ENCODE measurements around the gene HOXA13.
A peak's percentile ranks its signal among the peaks of the same experiment; 100 is the strongest.

HOXA13 gene

DNA sequence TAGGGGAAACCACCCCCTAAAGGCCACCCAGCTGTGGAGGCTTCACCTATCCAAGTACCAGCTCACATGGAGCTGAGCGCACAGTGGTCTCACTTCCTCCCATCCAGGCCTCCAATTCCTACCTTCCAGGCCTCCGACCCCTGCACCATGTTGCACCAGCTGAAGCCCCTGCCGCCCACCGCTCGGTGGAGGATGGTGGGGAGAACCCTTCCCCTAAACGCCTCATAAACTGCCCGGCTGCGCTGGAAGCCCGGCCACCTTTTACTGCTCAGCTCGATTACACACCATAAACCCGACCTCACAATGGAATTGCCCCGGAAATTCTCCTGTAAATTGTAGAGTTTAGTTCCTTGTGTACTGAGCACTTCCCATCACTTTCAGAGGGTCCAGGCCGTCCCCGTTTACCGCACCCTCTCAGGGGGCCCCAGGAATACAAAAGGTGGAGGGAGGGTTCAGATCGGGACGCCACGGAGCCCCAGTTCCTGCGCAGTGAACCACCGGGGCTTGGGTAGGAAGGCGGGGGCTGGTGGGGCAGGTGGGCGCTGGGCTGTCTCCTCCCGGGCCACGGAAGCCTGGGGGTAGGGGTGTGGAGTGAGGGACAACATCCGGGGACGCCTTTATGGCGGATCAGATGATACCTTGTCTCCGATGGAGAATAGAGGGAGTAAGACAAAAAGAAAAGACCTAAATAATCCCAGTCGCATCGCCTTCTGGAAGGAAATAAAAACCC is 42.0 kb downstream of the HOXA13 start:
- DNase-seq: no peak

DNA sequence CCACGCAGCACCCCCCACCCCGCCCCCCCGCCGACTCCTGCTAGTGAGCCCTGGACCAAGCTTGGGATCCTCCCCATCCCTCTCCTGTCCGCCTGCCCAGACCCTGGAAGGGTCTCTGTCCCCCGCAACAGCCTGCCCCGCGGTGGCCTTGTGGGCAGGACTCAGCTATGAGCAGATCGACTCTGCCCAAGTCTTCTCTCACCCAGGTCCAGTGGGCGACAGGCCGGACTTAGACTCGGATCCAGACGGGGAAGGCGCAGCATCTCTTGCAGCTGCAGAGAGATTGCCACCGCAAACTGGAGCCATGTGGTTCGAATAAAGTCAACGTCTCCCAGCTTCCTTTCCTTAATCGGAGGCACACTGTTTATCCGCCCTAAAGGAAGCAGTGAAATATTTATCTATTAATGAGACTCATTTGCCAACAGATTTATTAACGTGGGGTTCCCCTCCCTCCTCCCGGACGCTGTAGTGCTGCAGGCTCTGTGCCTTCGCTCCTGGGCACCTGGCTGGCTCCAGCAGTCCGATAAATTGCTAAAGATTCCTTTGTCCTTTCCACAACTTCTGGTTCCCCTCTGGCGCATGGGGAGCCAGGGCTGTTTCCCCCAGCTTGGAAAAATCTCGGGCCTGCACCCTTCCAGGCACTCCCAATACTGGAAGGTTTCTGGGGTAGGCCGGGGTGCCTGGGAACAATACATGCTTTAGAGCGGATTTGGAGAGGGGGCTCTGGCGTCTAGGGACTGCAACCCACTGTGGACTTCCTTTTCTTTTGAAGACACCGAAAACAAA is 42.8 kb downstream of the HOXA13 start:
- DNase-seq: no peak

DNA sequence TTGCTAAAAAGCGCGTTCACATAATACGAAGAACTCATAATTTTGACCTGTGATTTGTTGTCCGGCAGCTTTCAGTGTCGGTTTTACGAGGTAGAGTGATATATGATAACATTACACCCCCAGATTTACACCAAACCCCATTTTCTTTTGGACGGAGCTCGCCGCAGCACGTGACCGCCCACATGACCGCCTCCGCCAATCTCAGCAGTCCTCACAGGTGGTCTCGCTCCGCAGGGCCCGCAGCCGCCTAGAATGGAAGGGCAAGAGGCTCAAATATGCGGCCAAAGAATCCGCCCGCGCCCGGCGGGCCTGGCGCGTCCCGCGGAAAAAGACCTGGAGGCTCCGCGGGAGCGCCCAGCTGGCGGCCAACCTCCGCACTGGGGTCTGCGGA is 43.4 kb downstream of the HOXA13 start, which contains the start of gene HOXA7:
TSS of gene HOXA7 (minus strand) at position 168 of the 391 bp plus-strand sequence. CDS start at position 38, 130 bp downstream.
- DNase-seq: no peak

DNA sequence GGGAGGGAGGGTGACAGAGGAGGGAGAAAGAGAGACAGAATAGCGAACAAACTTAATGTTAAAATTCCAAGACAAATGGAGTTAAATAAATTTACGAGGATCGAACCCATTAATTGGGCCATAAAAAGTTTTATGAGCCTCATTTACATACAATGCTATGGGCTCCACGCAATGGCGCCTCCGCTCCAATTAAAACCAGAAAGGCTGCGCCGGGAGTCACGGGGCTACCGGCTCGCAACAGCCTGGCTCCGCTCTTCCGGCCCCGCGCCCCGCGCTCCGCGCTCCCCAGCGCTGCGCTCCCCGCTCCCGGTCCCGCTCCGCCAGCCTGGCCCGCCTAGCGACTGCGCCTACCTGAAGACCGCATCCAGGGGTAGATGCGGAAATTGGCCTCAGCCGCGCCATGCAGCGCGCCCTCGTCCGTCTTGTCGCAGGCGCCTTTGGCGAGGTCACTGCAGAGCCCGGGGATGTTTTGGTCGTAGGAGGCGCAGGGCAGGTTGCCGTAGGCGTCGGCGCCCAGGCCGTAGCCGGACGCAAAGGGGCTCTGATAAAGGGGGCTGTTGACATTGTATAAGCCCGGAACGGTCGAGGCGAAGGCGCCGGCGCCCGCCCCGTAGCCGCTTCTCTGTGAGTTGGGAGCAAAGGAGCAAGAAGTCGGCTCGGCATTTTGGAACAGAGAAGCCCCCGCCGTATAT is 43.9 kb downstream of the HOXA13 start:
- no peak for DNase-seq

DNA sequence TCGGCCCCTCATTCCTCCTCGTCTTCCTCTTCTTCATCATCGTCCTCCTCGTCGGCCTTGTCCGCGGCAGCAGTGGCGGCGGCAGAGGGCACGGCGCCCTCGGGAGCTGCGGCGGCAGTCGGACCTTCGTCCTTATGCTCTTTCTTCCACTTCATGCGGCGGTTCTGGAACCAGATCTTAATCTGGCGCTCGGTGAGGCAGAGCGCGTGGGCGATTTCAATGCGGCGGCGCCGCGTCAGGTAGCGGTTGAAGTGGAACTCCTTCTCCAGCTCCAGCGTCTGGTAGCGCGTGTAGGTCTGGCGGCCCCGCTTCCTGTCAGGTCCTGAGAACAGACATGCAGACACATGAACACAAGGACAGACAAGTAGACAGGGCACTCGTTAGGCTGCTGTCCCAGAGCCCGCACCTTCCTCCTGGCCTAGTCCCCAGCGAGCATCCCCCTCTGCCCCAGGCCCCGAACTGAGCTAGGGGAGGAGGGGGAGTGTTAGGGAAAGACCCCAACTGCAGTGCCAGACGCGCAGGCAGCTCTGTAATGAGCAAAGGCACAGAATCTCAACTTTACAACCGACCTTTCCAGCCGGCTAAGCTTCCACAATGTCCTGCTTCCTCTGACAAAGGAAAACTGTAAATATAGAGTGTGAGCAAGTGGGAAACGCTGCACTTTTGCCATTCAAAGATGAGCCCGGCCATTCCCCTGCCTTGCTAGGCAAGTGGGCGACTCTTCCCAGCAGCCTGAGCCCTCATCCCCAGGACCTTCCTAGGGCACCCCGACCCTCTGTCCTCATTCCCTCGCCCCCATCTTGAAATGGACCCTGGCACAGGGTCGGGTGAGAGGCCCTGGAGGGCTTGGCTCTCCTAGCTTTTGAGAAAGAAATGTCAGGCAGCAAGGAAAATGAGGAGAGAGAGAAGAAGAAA is 44.7 kb downstream of the HOXA13 start:
- no peak for DNase-seq

DNA sequence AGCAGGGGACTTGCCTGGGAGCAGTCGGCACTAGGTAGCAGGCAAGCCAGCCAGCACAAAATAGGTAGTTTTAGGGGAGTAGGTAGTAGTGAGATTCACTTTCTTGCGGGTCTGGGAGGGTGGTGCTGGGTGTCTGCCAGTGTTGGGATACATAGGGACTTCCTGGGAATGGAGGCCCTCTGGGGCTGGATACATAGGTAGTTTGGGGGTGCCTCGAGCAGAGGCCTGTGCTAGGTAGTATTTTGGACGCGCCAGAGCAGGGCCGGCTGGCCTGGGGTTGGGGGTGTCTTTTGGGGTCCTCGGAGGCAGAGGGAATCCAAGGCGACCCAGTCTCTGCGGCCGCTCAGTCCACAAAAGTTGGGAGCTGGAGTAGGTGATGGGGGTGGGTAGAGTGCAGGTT is 45.5 kb downstream of the HOXA13 start:
- DNase-seq: no peak

GRCh38 chr7:27153526-27153925 is 46.4 kb downstream of the HOXA13 start:
- no peak for DNase-seq

- no peak for DNase-seq
Observed at GRCh38 chr7:27152816-27153442, 47.0 kb downstream of the HOXA13 start.

DNA sequence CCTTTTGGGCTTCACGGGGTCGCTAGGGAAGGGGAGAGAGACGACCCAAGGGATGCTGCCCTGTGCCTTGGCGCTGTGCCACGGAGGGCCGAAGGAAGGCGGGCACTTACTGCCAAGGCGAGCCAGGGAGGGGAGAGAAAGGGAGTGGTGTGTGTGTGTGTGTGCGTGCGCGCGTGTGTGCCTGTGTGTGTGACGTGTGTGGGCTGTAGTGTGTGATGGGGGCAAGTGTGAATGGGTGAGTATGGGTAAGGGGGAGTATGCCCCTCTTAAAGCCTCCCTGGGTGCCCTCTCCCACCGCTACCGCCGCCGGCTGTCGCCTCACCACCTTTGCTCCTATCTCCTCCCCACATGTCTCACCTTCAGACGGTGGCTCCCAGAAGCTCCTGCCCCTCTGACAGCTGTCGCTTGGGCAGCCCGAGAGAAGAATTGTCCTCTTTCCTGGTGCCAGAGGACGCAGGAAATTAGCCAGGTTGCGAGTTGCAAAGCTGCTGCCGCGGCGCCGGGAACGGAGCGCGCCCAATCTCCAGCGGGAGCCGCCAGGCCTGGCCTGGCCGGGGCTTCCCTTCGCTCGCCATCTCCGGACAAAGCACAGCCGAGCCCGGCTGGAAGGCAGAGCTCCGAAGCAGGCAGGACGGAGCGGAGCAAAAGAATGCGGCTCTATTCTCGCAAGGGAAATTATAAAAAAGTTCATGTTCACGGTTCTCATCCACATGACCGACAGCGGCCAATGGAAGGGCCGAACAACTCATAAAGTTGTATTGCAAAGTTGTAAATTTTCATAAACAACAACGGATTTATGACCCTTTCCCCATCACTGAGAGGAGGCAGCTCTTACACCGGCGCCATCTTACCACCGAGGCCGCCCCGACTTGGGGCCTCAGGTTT is 47.7 kb downstream of the HOXA13 start, which contains the start of gene HOXA3:
TSS of gene HOXA3 (minus strand) at position 653 of the 885 bp plus-strand sequence. CDS start 41,943 bp downstream, outside the sequence.
- DNase-seq: peak; percentile 19

- peak; percentile 40 for DNase-seq
Observed at GRCh38 chr7:27151341-27151930, 48.5 kb downstream of the HOXA13 start.

- peak; percentile 89 for DNase-seq
Observed at GRCh38 chr7:27150568-27151340, 49.1 kb downstream of the HOXA13 start.

- no peak for DNase-seq
Observed at GRCh38 chr7:27149842-27150567, 49.9 kb downstream of the HOXA13 start.

DNA sequence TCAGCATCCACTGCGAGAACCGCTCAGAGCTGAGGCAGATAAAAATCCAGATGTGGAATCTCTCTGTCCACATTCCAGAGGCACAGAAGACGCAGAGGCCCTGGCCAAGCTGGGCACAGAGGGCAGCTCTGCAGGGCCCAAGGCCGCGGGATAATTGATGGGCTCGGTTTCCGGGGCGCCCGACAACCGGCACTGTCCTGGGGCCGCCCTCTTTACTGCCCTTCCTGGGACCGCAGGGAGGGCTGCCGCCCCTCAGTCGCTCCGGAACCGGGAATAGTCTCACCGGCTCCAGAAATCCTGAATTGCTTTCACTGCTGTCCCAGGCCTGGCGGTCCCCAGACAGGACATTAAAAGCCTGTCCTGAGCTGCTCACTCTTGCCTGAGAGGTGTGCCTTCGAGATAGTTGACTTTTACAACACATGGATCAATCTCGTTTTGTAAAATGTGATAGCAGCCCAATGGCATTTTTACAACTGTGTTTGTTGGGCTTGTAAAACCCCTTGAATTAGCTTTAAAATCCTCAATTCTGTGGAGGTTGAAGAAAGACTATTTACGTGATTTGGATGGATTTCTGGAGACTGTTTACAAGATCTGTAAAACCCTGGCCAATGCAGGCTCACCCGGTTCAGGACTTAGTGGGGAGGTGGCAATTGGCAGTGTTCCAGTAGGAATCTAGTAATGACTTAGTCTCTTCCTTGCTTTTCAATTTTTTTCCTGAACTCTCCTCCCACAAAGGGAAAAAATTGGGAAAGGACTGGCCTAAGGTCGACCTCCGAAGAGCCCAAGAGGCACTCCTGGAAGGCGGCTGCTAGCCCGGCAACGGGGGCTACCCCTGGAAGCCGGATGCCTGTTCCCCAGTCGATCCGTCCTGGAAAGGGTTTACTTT is 50.9 kb downstream of the HOXA13 start:
- no peak for DNase-seq

GRCh38 chr7:27148031-27148755 is 51.7 kb downstream of the HOXA13 start:
- DNase-seq: peak; percentile 45

DNA sequence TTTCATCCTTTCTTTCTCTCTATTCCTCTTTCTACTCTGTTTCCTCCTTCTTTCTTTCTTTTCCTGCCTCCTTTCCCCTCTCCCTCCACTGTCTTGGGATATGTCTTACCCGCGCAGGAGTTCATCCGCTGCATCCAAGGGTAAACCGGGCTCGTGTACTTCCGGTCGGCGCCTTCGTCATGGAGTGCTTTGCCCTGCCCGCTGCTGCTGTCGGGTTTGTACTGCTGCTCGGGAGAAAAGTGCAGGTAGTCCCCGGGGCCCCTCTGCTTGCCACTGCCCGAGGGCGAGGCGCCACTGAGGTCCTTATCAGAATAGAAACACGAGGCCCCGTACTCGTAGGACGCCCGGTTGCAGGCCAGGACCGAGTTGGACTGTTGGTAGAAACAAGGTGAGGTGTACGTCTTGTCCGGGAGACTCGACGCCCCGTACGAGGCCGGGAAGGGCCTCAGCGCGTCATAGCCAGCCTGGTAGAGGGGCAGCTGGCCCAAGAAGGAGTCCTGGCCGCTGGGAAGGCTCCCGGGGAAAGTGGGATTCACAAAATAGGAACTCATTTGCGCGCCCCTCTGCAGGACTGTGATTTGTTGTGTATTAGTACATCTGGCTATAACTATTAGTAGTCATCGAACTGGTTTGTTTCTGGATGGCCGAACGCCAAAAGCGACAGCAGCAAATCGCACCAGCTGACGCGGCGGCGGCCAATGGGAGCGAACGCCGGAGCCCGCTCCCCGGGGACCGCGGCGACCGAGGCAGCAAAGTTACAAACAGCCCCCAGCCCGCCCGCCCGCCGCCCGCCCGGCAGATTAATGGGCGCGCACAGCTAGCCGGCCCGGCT is 52.5 kb downstream of the HOXA13 start, which contains the start of gene HOXA6:
TSS of gene HOXA6 (minus strand) at position 576 of the 832 bp plus-strand sequence. CDS start at position 551, 25 bp downstream.
- DNase-seq: peak; percentile 80
